Upper lobe of left lung (tissue), 6 donors: Measurements from ENCODE around the gene MAGEB3. TPM values are rescaled to one million over a fixed set of nuclear protein-coding genes. Genes with fewer than 3 reads are reported as not detected.
"Not testable (repeated sequence)": the region's sequence is repeated elsewhere in the genome, so short reads cannot be mapped to it uniquely, and the experiment has no call there.

Experiments
- ATAC-seq, 2 donors: fragments of 200-7000 bp; cut with Tn5 transposase; one replicate each; pipeline ENCODE4 v1.9.1; 2022; ENCODE audit warnings: mild to moderate bottlenecking in 2 of 2, moderate library complexity in 2 of 2; ENCODE audit not compliant: low FRiP score in 2 of 2
- DNase-seq, 2 donors: peaks; one replicate each; pipeline ENCODE4 v3.0.0-alpha.2; 2019 to 2020
- H3K27ac ChIP-seq, 4 donors: fragments of 200-600 bp; sonication (generic); one replicate each; pipeline ENCODE4 v1.5.1; 2016 to 2019
- H3K27me3 ChIP-seq, 4 donors: fragments of 200-600 bp; sonication (generic); one replicate each; pipeline ENCODE4 v1.5.1; 2017 to 2019
- H3K36me3 ChIP-seq, 4 donors: fragments of 200-600 bp; sonication (generic); one replicate each; pipeline ENCODE4 v1.5.1; 2016 to 2019
- H3K4me1 ChIP-seq, 4 donors: fragments of 200-600 bp; sonication (generic); one replicate each; pipeline ENCODE4 v1.5.1; 2018 to 2019
- H3K4me3 ChIP-seq, 4 donors: fragments of 200-600 bp; sonication (generic); one replicate each; pipeline ENCODE4 v1.5.1; 2017 to 2019; ENCODE audit warnings: mild to moderate bottlenecking in 2 of 4, moderate library complexity in 1 of 4
- H3K9me3 ChIP-seq, 4 donors: fragments of 200-600 bp; sonication (generic); one replicate each; pipeline ENCODE4 v1.5.1; 2018 to 2019
- EP300 ChIP-seq, 4 donors: sonication (generic); formaldehyde crosslinking; IDR thresholded peaks; one replicate each; pipeline ENCODE4 v1.5.1; 2017; ENCODE audit warnings: antibody characterized with exemption in 4 of 4, control low read depth in 2 of 4
- POLR2A ChIP-seq, 4 donors: fragments of 450-650 bp; IDR thresholded peaks; one replicate each; pipeline ENCODE4 v1.5.1; 2016 to 2017; ENCODE audit warnings: antibody characterized with exemption in 4 of 4, mild to moderate bottlenecking in 2 of 4
- POLR2AphosphoS5 ChIP-seq, 2 donors: sonication (generic); formaldehyde crosslinking; IDR thresholded peaks; one replicate each; pipeline ENCODE4 v1.5.1; 2017; ENCODE audit warnings: antibody characterized with exemption in 2 of 2
- WGBS, 2 donors: methylation state at CpG; one replicate each; pipeline ENCODE4 v1.1.5; 2017 to 2018; 5-methylcytosine and 5-hydroxymethylcytosine counted together
- total RNA-seq, 6 donors: library from RNA; depleted of rRNA in 4 of 6; stranded (reverse); fragments of >200 nt in 4 of 6; gene quantifications; one replicate each; pipeline versions ENCODE4 v1.1.0 to v1.2.1, GENCODE V29; 2016 to 2021
- TF ChIP-seq, protein P1 (sequence below), 6 experiments: fragments of 450-650 bp in 4 of 6; fragments of 200-600 bp in 2 of 6; sonication (generic) in 2 of 6; IDR thresholded peaks; one replicate each; pipeline ENCODE4 v1.5.1; 2016 to 2019; ENCODE audit warnings: antibody characterized with exemption in 6 of 6
- donor health status: DM: no; HTN: no; CAD: no; lungs with moderate emphysema.
- donor health status: DM: no; HTN: yes; CAD: no; lungs with severe emphysema.

MAGEB3 gene, protein sequence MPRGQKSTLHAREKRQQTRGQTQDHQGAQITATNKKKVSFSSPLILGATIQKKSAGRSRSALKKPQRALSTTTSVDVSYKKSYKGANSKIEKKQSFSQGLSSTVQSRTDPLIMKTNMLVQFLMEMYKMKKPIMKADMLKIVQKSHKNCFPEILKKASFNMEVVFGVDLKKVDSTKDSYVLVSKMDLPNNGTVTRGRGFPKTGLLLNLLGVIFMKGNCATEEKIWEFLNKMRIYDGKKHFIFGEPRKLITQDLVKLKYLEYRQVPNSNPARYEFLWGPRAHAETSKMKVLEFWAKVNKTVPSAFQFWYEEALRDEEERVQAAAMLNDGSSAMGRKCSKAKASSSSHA
- total RNA-seq: not detected

DNA sequence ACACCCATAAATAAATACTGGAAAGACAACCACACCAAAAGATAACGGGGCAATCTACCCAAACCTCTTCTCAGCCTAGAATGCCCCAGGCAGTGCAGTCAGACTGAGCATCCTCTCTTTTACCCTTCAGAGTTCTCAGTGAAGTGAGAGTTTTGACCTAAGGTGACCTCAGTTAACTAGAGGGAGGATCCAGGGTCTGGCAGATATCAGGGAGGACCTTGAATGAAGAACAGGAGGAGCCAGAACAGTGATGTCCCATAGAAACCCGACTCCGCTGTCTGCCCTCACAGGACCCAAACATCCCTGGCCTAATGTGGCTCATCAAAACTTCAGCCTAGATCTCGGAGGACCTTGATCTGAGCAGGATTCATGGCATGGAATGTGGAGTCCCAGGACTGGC lies at the start of gene MAGEB3:
Gene MAGEB3, plus strand, starts transcription at position 263 of the 400 bp plus-strand sequence. CDS start 5,268 bp downstream, outside the sequence.
- no peak for DNase-seq
- 68 to 73% methylated on average over 4 of the region's 4 CpGs for whole genome bisulfite sequencing, 2 donors
- H3K9me3 ChIP-seq: no peaks in the 10 kb centered on the region
- H3K4me1 ChIP-seq: no peaks in the 10 kb centered on the region
- no peak for ATAC-seq
- no peaks in the 10 kb centered on the region for H3K27me3 ChIP-seq
- TF ChIP-seq POLR2AphosphoS5 (IDR thresholded peaks at IDR 0.05) (no peak), EP300 (IDR thresholded peaks at IDR 0.05) (no peak), POLR2A (IDR thresholded peaks at IDR 0.05) (no peak)
- TF ChIP-seq, protein P1, sequence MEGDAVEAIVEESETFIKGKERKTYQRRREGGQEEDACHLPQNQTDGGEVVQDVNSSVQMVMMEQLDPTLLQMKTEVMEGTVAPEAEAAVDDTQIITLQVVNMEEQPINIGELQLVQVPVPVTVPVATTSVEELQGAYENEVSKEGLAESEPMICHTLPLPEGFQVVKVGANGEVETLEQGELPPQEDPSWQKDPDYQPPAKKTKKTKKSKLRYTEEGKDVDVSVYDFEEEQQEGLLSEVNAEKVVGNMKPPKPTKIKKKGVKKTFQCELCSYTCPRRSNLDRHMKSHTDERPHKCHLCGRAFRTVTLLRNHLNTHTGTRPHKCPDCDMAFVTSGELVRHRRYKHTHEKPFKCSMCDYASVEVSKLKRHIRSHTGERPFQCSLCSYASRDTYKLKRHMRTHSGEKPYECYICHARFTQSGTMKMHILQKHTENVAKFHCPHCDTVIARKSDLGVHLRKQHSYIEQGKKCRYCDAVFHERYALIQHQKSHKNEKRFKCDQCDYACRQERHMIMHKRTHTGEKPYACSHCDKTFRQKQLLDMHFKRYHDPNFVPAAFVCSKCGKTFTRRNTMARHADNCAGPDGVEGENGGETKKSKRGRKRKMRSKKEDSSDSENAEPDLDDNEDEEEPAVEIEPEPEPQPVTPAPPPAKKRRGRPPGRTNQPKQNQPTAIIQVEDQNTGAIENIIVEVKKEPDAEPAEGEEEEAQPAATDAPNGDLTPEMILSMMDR (IDR thresholded peaks at IDR 0.05): no peak
- no peak within 1 kb of the TSS for H3K4me3 ChIP-seq
- no peak within 1 kb of the TSS for H3K27ac ChIP-seq
- H3K36me3 ChIP-seq: no peaks in the 10 kb centered on the region

DNA sequence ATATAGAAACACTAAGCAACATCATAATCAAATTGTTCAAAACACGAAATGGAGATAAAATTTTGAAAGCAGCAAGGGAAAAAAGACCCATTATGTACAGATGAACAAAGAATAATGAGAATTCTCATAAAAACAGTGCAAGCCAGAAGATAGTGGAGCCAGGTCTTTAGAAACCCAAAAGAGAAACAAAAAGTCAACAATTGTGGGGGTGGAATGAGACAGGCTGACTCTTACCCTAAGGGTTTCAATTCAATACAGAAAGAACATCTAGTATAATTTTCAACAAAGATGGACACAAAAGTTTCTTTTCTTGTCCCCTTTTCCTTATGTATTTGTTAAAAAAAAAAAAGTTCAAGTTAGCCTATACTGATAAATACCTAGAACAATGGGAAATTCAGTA lies 49.1 kb upstream of the MAGEB3 start:
- H3K36me3 ChIP-seq: no peaks in the 10 kb centered on the region
- no peak overlapping the region for H3K4me3 ChIP-seq
- TF ChIP-seq POLR2A (IDR thresholded peaks at IDR 0.05) (no peak), POLR2AphosphoS5 (IDR thresholded peaks at IDR 0.05) (no peak), EP300 (IDR thresholded peaks at IDR 0.05) (no peak)
- TF ChIP-seq, protein P1 (IDR thresholded peaks at IDR 0.05): no peak
- H3K9me3 ChIP-seq: no peaks in the 10 kb centered on the region
- no peaks in the 10 kb centered on the region for H3K27me3 ChIP-seq
- 41 to 67% methylated on average over 1 of the region's 1 CpG for WGBS, 2 donors
- no peak overlapping the region for H3K27ac ChIP-seq
- DNase-seq (no peak), ATAC-seq (no peak)
- no peaks in the 10 kb centered on the region for H3K4me1 ChIP-seq

DNA sequence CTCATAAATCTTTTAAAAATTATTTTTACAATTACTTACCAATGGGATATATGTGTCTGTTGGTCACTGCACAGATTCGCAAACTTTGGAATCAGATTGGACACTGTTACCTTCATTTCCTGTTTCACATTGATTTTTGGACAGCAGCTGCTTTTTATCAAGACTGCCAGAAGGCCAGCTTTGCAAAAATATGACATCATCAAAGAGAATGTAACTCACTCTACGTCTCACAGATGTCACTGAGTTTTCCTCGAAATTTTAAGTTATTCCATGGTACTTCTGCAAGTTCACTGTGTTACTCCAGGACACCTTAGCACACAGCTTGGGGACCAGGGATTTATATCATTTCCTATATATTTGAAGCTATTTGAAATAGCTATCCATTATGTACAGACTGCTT lies 46.9 kb upstream of the MAGEB3 start:
- Histone ChIP-seq H3K27me3 (no peaks in the 10 kb centered on the region), H3K4me1 (no peaks in the 10 kb centered on the region), H3K9me3 (no peaks in the 10 kb centered on the region), H3K27ac (no peak overlapping the region), H3K4me3 (no peak overlapping the region), H3K36me3 (no peaks in the 10 kb centered on the region)
- no peak for ATAC-seq
- WGBS, 2 donors: 56 to 62% methylated on average over 3 of the region's 3 CpGs
- DNase-seq: no peak
- TF ChIP-seq POLR2AphosphoS5 (IDR thresholded peaks at IDR 0.05) (no peak), EP300 (IDR thresholded peaks at IDR 0.05) (no peak), POLR2A (IDR thresholded peaks at IDR 0.05) (no peak)
- TF ChIP-seq, protein P1 (IDR thresholded peaks at IDR 0.05): no peak

DNA sequence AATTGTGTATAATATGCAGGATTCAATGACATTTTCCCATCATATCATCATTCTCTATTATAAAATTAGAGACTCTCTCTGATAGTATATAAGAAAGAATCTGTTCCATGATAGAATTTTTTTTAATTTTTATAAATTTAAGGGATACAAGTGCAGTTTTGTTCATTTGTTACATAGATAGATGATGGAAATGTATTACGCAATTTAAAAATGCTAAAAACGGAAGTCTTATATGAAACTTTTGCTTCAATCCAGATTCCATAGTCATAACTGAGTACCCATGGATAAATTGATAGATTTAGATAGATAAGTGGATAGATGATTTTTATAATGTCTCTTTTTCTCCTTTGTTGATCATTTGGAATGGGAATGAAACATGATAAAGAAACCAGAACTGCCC lies 40.0 kb upstream of the MAGEB3 start:
- ATAC-seq: no peak
- WGBS, 2 donors: 77 to 95% methylated on average over 2 of the region's 2 CpGs
- Histone ChIP-seq H3K36me3 (no peaks in the 10 kb centered on the region), H3K4me3 (no peak overlapping the region), H3K9me3 (no peaks in the 10 kb centered on the region), H3K4me1 (no peaks in the 10 kb centered on the region), H3K27me3 (no peaks in the 10 kb centered on the region), H3K27ac (no peak overlapping the region)
- DNase-seq: no peak
- TF ChIP-seq EP300 (IDR thresholded peaks at IDR 0.05) (no peak), POLR2A (IDR thresholded peaks at IDR 0.05) (no peak)
- TF ChIP-seq, protein P1 (IDR thresholded peaks at IDR 0.05): no peak

DNA sequence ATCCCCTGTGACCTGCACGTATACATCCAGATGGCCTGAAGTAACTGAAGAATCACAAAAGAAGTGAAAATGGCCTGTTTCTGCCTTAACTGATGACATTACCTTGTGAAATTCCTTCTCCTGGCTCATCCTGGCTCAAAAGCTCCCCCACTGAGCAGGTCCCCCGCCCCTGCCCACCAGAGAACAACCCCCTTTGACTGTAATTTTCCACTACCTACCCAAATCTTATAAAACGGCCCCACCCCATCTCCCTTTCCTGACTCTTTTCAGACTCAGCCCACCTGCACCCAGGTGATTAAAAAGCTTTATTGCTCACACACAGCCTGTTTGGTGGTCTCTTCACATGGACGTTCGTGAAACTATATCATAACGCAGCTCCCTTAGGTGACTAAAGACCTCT lies 36.5 kb upstream of the MAGEB3 start:
- not testable (repeated sequence) for H3K4me3 ChIP-seq, H3K9me3 ChIP-seq, ATAC-seq, H3K27ac ChIP-seq, H3K36me3 ChIP-seq, H3K27me3 ChIP-seq, H3K4me1 ChIP-seq, DNase-seq
- 62 to 86% methylated on average over 6 of the region's 6 CpGs for WGBS, 2 donors
